Measurements from ENCODE around the gene EXOC6B.

GRCh38 chr2:72722492-72723070, 103.3 kb downstream of the EXOC6B start:
- TF ChIP-seq CTCF (IDR thresholded peaks at IDR 0.05) (no peak), POLR2A (IDR thresholded peaks at IDR 0.05) (no peak)

Data from prostate gland (tissue), 2 donors.